GM10266 (cell line): ENCODE results near the gene INSYN1.

Experiments
- DNase-seq: peaks from one replicate; pipeline ENCODE4 v3.0.0; 2012; ENCODE audit errors: extremely low spot score
- TF ChIP-seq, protein P1 (sequence below): IDR thresholded peaks from 2 replicates; pipeline ENCODE4 v1.5.1; 2012; ENCODE audit warnings: mild to moderate bottlenecking, low read depth; ENCODE audit not compliant: control insufficient read depth, insufficient read depth; ENCODE audit errors: missing control alignments

Gene INSYN1

DNA sequence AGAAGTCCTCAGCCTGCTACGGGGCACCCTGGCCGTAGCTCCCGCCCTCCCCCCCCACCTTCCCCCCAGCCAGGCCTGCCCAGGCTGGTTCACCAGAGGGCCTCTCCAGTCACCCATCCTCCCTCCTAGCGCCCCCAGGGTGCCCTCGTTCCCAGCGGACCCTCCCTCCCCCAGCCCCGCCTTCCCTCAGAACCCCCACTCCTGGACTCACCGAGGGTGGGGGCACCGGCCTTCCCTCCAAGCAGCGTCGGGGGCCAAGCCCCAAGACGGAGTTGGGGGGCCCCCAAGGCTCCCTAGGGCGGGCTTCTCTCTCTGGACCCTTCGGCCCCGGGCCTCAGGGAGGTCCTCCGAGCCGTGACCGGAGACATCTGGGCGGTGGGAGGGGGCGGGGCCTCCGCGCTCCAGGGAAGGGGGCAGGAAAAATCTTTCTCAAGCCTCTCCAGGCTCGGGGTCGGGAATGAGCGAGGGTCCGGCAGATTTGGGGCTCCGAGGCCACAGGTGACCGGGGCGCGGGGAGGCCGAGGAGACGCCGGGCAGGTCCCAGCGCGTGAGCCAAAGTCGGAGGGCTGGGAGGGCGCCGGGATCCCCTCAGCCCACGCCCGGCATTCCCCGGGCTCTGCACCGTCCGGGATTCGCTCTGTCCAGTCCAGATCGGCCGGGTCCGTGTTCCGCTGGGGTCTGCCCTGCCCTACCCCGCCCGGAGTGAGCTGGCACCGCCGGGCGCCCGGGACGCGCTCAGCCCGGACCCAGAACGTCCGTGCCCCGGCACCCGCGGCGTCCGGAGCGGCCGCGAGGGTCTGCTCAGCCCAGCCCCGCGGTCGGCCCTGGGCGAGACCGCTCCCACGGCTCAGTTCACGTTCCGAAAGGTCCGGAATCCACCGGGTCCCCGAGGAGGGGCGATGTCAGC, 999 bp downstream of the INSYN1 start:
- no peak for DNase-seq
- TF ChIP-seq, protein P1, sequence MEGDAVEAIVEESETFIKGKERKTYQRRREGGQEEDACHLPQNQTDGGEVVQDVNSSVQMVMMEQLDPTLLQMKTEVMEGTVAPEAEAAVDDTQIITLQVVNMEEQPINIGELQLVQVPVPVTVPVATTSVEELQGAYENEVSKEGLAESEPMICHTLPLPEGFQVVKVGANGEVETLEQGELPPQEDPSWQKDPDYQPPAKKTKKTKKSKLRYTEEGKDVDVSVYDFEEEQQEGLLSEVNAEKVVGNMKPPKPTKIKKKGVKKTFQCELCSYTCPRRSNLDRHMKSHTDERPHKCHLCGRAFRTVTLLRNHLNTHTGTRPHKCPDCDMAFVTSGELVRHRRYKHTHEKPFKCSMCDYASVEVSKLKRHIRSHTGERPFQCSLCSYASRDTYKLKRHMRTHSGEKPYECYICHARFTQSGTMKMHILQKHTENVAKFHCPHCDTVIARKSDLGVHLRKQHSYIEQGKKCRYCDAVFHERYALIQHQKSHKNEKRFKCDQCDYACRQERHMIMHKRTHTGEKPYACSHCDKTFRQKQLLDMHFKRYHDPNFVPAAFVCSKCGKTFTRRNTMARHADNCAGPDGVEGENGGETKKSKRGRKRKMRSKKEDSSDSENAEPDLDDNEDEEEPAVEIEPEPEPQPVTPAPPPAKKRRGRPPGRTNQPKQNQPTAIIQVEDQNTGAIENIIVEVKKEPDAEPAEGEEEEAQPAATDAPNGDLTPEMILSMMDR = no peak

DNA sequence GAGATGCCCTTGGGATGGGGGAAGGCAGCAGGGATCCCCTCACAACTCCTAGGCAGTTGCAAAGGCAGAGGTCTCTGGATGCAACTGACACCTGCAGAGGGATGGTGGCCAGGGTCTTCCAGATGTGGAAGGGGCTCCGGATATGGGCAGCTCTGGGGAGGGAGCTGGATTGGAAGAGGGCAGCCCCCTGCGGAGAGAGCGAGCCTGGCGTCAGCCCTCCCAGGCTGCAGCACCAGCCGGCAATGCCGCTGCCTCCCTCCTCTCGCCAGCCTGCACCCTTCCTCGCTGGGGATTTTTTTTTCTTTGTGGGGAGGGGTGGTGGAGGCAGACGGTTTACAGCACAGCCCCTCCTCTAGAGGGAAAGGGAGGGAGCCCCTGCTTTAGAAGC, 1.6 kb downstream of the INSYN1 start:
- DNase-seq = no peak
- TF ChIP-seq, protein P1 = no peak

DNA sequence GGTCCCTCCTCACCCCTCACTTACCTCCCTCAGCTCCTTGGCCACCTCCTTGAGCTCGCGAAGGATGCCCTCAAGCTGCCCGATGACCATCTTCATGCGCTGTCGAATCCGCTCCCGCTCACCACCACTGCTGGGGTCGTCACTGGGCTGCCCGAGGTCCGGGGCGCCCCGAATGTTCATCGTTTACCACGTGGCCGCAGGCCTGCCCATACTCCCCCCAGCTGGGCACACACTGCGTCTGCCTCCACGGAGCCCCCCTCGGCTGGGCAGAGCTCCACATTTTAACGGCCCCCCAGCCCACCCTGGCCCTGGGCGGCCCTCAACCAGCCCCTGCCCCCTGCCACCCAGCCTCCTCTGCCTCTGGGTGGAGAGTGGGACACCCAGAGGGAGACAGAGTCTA, 2.2 kb downstream of the INSYN1 start:
- TF ChIP-seq, protein P1 = no peak
- no peak for DNase-seq

DNA sequence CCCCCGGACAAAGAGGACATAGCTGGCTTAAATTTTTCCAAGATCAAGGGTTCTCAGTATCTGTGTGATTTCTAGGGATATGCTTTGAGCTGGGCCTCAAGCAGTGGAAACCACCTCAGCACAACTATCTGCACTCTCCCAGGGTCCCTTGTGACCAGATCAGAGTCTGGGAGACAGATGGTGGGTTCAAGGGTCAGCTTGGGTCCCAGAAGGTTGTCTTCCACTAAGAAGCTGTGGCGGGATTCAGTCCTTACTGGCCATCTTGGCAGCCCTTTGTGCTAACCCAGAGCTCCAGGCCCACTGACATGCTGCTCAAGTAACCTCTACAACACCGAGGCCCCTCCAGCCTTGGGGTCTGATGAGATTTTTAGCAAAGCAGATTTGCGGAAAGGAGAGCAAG, 2.7 kb downstream of the INSYN1 start:
- no peak for DNase-seq
- TF ChIP-seq, protein P1 = no peak

DNA sequence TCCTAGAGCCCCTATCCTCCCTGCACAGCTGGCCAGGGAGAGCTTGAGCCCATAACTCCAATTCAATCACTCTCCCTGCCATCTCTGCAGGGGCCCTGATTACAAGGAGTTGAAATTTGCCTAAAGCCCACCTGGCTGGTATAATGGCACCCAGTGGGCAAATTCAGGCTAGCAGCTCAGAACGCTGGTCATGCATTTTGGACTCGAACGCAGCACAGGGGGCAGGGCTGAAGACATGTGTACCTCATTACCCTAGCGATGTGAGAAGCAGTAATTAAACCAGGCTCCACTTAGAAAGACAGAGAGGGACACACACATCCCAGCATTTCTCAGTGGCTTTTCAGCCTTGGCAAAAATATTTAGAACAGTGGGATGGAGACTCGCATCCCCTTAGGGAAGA, 3.2 kb downstream of the INSYN1 start:
- TF ChIP-seq, protein P1 = no peak
- no peak for DNase-seq

DNA sequence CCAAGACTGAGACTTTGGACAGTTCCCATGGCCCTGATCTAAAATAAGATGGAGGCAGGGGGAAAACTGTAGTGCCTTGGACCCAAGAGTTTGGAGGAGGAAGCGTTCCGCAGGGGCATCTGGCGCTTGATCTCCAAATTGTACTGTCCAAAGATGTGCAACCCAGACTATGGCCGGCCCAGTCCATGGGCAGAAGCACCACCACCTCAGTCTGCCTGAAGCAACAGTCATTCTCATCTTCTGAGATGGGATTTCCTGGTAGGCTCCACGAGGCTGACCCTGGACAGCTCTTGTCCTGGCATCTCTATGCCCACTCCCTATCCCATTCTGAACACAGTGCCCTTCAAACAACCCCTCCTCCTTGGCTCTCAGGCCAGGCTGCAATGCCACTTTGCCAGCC, 3.6 kb downstream of the INSYN1 start:
- TF ChIP-seq, protein P1 = no peak
- DNase-seq = no peak

DNA sequence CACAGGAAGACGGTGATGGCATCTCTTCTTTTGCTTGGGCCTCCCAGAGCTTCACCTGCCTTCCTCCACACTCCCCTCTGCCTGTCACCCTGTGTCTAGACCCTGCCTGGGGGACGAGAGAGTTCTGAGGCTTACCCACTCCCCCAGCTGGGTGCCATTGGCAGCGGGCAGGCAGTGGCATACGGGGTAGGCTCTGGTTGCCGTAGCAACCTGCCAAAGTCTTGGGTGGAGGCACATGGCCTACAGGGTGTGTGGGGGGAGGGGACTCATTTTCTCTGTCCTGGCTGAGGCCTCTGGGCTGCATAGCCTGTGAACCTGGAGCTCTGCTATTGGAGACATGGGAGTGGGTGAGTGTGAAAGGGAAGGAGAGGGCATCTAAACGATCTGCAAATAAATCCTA, 4.4 kb downstream of the INSYN1 start:
- TF ChIP-seq, protein P1 = no peak
- no peak for DNase-seq
